ENCODE results near the gene HAUS1. TPM values are rescaled to one million over a fixed set of nuclear protein-coding genes. Genes with fewer than 3 reads are reported as not detected.

Gene HAUS1, protein sequence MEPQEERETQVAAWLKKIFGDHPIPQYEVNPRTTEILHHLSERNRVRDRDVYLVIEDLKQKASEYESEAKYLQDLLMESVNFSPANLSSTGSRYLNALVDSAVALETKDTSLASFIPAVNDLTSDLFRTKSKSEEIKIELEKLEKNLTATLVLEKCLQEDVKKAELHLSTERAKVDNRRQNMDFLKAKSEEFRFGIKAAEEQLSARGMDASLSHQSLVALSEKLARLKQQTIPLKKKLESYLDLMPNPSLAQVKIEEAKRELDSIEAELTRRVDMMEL
- total RNA-seq (2022; extraction: Qiagen RNA extraction), result 33.7 to 48.7 TPM (median 35.3 TPM) in 5 replicates

DNA sequence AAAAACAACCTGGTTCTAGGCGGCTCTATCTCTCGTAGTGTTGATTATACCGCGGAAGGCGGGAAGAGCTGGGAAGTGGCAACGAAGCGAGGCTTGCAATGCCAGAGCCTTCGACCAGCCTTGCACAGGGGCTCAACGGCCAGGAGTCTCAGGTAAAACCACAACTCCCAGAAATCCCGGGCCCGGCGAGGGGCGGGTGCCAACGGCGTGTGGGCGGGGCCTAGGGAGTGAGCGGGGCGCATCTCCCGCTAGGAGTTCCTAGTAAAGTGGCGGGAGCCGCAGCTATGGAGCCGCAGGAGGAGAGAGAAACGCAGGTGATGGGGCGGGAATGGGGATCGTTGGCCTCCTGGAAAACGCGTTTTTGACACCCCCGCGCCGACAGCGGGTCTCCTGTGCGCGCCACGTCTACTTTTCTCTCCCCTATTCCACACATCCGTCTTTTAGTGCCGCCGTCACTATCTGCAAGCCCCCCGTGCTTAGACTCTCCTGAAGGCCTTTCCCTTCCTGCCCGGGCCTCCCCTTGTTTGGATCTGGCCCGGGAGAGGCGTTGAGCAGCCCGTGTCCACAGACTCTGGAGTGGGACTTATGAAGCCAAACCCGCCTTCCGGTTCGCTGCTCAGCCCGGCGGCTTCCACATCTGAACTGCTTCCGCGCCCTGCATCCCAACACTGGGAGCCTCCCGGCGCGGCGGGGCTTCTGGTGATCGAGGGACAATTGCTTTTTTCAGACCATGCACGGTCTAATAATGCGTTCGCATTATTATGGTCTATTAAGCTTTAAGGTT, at the start of gene HAUS1:
Gene HAUS1, plus strand, starts transcription at position 258 of the 784 bp plus-strand sequence. Its CDS starts 27 bp downstream, at position 285.

DNA sequence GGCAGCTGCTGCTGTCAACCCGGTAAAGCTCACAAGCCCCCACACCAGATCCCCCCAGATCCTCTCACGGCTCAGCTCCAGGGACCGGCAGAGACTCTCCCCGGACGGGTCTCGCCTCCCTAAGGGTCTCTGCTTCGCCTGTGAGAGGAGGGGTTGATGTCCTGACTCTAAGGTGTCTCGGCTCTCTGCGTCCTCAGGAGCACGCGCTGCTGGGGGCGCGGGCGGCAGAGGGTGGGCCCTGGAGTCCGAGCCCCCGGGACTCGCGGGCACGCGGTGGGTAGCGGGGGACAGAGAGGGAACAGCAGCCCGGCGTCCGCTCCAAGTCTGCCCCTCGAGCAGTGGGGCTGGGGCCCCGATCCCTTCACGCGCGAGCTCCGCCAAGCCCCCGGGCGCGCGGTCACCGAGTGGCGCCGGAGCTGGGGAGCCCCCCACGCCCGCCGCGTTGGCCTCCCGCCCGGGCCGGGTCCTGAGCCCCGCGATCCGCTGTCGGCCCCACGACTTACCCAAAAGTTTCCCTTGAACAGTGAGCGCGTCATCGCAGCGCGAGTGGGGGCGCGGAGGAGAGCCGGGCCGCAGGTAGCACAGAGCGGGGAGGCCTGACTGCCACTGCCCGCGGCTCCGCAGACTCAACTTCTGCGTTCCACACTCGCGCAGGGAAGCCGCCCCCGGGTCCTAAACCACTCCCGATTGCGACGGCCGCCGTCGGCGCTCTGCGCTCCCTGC, 32.4 kb upstream of the HAUS1 start, which contains the start of gene PSTPIP2:
Gene PSTPIP2, minus strand, starts transcription at position 608 of the 723 bp plus-strand sequence. Its CDS starts 72 bp downstream, at position 536.

DNA sequence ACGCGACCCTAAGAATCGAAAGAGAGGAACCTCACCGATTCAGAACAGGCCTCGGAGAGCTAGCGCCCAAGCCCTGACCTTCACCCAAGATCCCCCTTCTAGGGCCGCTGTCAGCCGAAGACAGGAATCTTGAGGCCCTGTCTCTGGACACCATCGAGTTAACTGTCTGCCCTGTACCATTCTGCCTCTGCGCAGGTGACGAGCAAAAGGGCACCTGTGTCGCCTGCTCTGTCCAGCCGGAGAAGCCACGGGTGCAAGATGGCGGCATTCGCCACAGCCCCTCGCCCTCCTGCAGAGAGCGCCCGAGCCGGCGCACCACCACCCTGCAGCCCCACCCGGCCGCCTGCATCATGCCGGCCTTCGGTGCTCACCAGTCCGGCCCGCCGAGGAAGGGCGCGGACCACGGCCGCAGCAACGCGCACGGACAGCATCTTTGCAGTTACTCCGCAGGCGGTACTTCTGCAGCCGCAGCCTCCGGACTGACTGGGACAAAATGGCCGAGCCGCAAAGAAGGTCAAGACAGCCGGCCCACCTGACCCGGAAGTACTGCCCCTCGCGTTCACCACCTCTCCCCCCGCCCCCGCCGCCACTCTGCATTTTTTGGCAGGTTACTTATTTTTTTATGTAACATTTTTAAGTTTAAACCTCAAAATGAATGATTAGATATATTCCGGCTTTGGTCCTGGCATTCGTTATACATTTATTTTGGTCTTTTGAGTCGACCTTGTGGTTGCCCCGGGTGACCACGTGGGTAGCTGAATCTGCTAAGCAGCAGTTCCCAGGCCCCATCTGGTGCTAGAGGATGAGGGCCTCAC, 6.2 kb upstream of the HAUS1 start, which contains the start of gene ATP5F1A:
Gene ATP5F1A, minus strand, starts transcription at position 496 of the 815 bp plus-strand sequence. Its CDS starts 65 bp downstream, at position 431.

Other genes starting within 250 kb of the HAUS1 start
- gene EPG5, start 137.1 kb upstream of the HAUS1 start, total RNA-seq (2022; extraction: Qiagen RNA extraction), result 3.0 to 4.7 TPM (median 3.8 TPM) in 5 replicates
- 0.14 to 0.36 TPM (median 0.27 TPM) in 5 replicates for gene PSTPIP2, start 32.1 kb upstream of the HAUS1 start, total RNA-seq (2022; extraction: Qiagen RNA extraction)
- gene ATP5F1A, start 6.1 kb upstream of the HAUS1 start, total RNA-seq (2022; extraction: Qiagen RNA extraction), result 304 to 359 TPM (median 319 TPM) in 5 replicates

Measured in A549 treated with Hydrocortisone at 1 μM for 4 hours (cell line).